Measurements from ENCODE around the gene ITFG1. TPM values are rescaled to one million over a fixed set of nuclear protein-coding genes. Genes with fewer than 3 reads are reported as not detected.

The ITFG1 gene
- total RNA-seq, 4 donors from 2014 or later, result 27.4 to 47.0 (median 36.9) TPM

GRCh38 chr16:47371271-47372014, 89.4 kb downstream of the ITFG1 start:
- H3K4me1 ChIP-seq, result no peaks in the 10 kb centered on the region
- no peaks in the 10 kb centered on the region for H3K27me3 ChIP-seq
- H3K4me3 ChIP-seq, result no peak overlapping the region
- no peaks in the 10 kb centered on the region for H3K9me3 ChIP-seq
- H3K36me3 ChIP-seq, result peaks cover 15% of the 10 kb centered on the region
- no peak overlapping the region for H3K27ac ChIP-seq
- no peak for TF ChIP-seq CTCF (IDR thresholded peaks at IDR 0.05)
- TF ChIP-seq POLR2AphosphoS5 (IDR thresholded peaks at IDR 0.05), result no peak
- TF ChIP-seq EP300 (IDR thresholded peaks at IDR 0.05), result no peak
- no peak for TF ChIP-seq POLR2A (IDR thresholded peaks at IDR 0.05)
- no peak for DNase-seq (ENCODE audit: low spot score in 2 of 2)
- WGBS, result 94% methylated on average over 5 of the region's 5 CpGs

- Histone ChIP-seq H3K9me3 (no peaks in the 10 kb centered on the region), H3K4me3 (no peak overlapping the region), H3K27ac (no peak overlapping the region), H3K36me3 (peaks cover 14% of the 10 kb centered on the region), H3K27me3 (no peaks in the 10 kb centered on the region), H3K4me1 (no peaks in the 10 kb centered on the region)
- no peak for TF ChIP-seq EP300 (IDR thresholded peaks at IDR 0.05)
- TF ChIP-seq CTCF (IDR thresholded peaks at IDR 0.05), result no peak
- no peak for TF ChIP-seq POLR2AphosphoS5 (IDR thresholded peaks at IDR 0.05)
- no peak for TF ChIP-seq POLR2A (IDR thresholded peaks at IDR 0.05)
- DNase-seq (ENCODE audit: low spot score in 2 of 2), result no peak
- WGBS, result 95% methylated on average over 9 of the region's 12 CpGs
Measured at GRCh38 chr16:47370536-47370935, 90.3 kb downstream of the ITFG1 start.

- Histone ChIP-seq H3K27me3 (no peaks in the 10 kb centered on the region), H3K4me1 (no peaks in the 10 kb centered on the region), H3K36me3 (peaks cover 19% of the 10 kb centered on the region), H3K9me3 (no peaks in the 10 kb centered on the region), H3K4me3 (no peak overlapping the region), H3K27ac (no peak overlapping the region)
- no peak for TF ChIP-seq POLR2A (IDR thresholded peaks at IDR 0.05)
- no peak for TF ChIP-seq POLR2AphosphoS5 (IDR thresholded peaks at IDR 0.05)
- TF ChIP-seq EP300 (IDR thresholded peaks at IDR 0.05), result no peak
- no peak for TF ChIP-seq CTCF (IDR thresholded peaks at IDR 0.05)
- WGBS, result 74% methylated on average over 2 of the region's 2 CpGs
- DNase-seq (ENCODE audit: low spot score in 2 of 2), result no peak
Measured at GRCh38 chr16:47366228-47366627, 94.6 kb downstream of the ITFG1 start.

DNA sequence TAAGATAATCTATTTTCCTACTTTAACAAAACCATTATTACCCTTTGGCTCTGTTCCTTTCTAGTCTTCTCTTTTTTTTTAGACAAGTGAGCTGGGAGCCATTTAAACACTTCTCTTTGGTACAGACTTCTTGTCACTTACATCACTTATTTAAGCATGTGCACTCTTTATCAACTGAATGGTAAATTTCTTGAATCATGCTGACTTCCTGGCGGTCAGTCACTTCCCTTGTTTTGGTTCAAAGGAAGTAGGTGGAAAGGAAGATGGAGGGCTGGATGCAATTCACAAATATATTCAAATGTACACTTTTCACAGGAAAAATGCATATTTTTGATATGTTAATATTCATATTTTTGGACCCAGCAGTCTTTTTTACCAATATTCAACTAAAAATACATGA, 97.1 kb downstream of the ITFG1 start:
- TF ChIP-seq EP300 (IDR thresholded peaks at IDR 0.05) (no peak), POLR2AphosphoS5 (IDR thresholded peaks at IDR 0.05) (no peak), POLR2A (IDR thresholded peaks at IDR 0.05) (no peak), CTCF (IDR thresholded peaks at IDR 0.05) (no peak)
- Histone ChIP-seq H3K36me3 (peaks cover 10% of the 10 kb centered on the region), H3K27me3 (no peaks in the 10 kb centered on the region), H3K27ac (no peak overlapping the region), H3K4me1 (no peaks in the 10 kb centered on the region), H3K4me3 (no peak overlapping the region), H3K9me3 (no peaks in the 10 kb centered on the region)
- WGBS, result 89% methylated on average over 1 of the region's 1 CpG
- DNase-seq (ENCODE audit: low spot score in 2 of 2), result no peak

GRCh38 chr16:47359478-47359877, 101.4 kb downstream of the ITFG1 start:
- DNase-seq (ENCODE audit: low spot score in 2 of 2), result no peak

More at GRCh38 chr16:47359478-47359877, 101.4 kb downstream of the ITFG1 start:
- Histone ChIP-seq H3K27me3 (no peaks in the 10 kb centered on the region), H3K9me3 (no peaks in the 10 kb centered on the region), H3K36me3 (peaks cover 10% of the 10 kb centered on the region), H3K27ac (no peak overlapping the region), H3K4me3 (no peak overlapping the region), H3K4me1 (no peaks in the 10 kb centered on the region)
- no peak for TF ChIP-seq CTCF (IDR thresholded peaks at IDR 0.05)
- no peak for TF ChIP-seq POLR2AphosphoS5 (IDR thresholded peaks at IDR 0.05)
- no peak for TF ChIP-seq EP300 (IDR thresholded peaks at IDR 0.05)
- TF ChIP-seq POLR2A (IDR thresholded peaks at IDR 0.05), result no peak
- WGBS, result 78% methylated on average over 2 of the region's 2 CpGs

Measured in suprapubic skin (tissue), 4 donors.